Kidney (tissue), 14 donors: ENCODE measurements around the gene PARP12. TPM values are rescaled to one million over a fixed set of nuclear protein-coding genes. Genes with fewer than 3 reads are reported as not detected.
A peak's percentile ranks its signal among the peaks of the same experiment; 100 is the strongest.

ENCODE experiments used
- DNase-seq, 5 donors: peaks; one replicate each; pipeline ENCODE4 v3.0.0-alpha.2; 2013 to 2020
- FAIRE-seq: peaks from 2 replicates; lab custom pipeline; 2012; peaks lifted over from hg19 to GRCh38; lab: Jason Lieb, UNC
- H3K27ac ChIP-seq, 2 donors: one replicate each; pipeline ENCODE4 v1.7.0; 2013; ENCODE audit warnings: low read depth in 2 of 2, low read length in 2 of 2, inconsistent platforms in 1 of 2
- H3K27me3 ChIP-seq: one replicate; pipeline ENCODE4 v1.7.1; 2013; ENCODE audit warnings: low read length, inconsistent platforms; ENCODE audit not compliant: control insufficient read depth, insufficient read depth
- H3K36me3 ChIP-seq, 3 donors: one replicate each; pipeline versions ENCODE4 v1.7.0 to v1.7.1; 2013; ENCODE audit warnings: low read length in 3 of 3, control low read depth in 1 of 3, inconsistent platforms in 1 of 3; ENCODE audit not compliant: insufficient read depth in 3 of 3, control insufficient read depth in 2 of 3
- H3K4me1 ChIP-seq, 3 donors: one replicate each; pipeline versions ENCODE4 v1.7.0 to v1.7.1; 2013; ENCODE audit warnings: low read length in 3 of 3, inconsistent platforms in 1 of 3, low read depth in 1 of 3; ENCODE audit not compliant: control insufficient read depth in 2 of 3, insufficient read depth in 2 of 3
- H3K4me3 ChIP-seq, 3 donors: one replicate each; pipeline versions ENCODE4 v1.7.0 to v1.8.1; 2013; ENCODE audit warnings: low read length in 3 of 3, control low read depth in 1 of 3, inconsistent platforms in 1 of 3
- H3K9ac ChIP-seq, 3 donors: one replicate each; pipeline versions ENCODE4 v1.7.0 to v1.7.1; 2013; ENCODE audit warnings: low read length in 3 of 3, control low read depth in 1 of 3, inconsistent platforms in 1 of 3
- H3K9me3 ChIP-seq, 3 donors: one replicate each; pipeline versions ENCODE4 v1.7.0 to v1.7.1; 2013; ENCODE audit warnings: low read length in 3 of 3, control low read depth in 1 of 3, inconsistent platforms in 1 of 3; ENCODE audit not compliant: control insufficient read depth in 2 of 3, insufficient read depth in 1 of 3
- intact Hi-C: fragments of 100-400 bp; cut with DNase I; formaldehyde crosslinking; loops from one replicate; pipeline ENCODE4 v1.11.1; 2022
- polyA plus RNA-seq: library from polyadenylated mRNA; stranded (reverse); fragments of 350-450 nt; fragmentation: Illumina TruSeq; extraction: RNeasy Lipid Tissue Mini Kit (QIAGEN cat#74804); gene quantifications from one replicate; pipeline ENCODE4 v1.2.3, GENCODE V29; 2014; ENCODE audit warnings: low read depth, low replicate concordance; ENCODE audit not compliant: insufficient read depth
- total RNA-seq: library from RNA; stranded (reverse); fragmentation: NEBNext Ultra II Directional; extraction: Animal tissue kit (Norgen Biotek cat#: 25700); gene quantifications from one replicate; pipeline ENCODE4 v1.2.1, GENCODE V29; 2021
- TF ChIP-seq, protein P1 (sequence below): IDR thresholded peaks from 3 replicates; pipeline ENCODE4 v1.5.1; 2012; ENCODE audit warnings: mild to moderate bottlenecking, moderate library complexity, borderline replicate concordance; ENCODE audit not compliant: insufficient read depth; ENCODE audit errors: extremely low read depth
- donor health status: control.
- donor health status: control.
- donor health status: control.
- donor health status: control.
- donor health status: control.
- donor health status: DM: yes; HTN: yes; CAD: no.
- donor health status: Normal renal cell carcinoma (clear cell type).

Gene PARP12
- total and polyA plus RNA-seq, 2 donors from 2014 or later = 15.2 to 40.2 TPM

DNA sequence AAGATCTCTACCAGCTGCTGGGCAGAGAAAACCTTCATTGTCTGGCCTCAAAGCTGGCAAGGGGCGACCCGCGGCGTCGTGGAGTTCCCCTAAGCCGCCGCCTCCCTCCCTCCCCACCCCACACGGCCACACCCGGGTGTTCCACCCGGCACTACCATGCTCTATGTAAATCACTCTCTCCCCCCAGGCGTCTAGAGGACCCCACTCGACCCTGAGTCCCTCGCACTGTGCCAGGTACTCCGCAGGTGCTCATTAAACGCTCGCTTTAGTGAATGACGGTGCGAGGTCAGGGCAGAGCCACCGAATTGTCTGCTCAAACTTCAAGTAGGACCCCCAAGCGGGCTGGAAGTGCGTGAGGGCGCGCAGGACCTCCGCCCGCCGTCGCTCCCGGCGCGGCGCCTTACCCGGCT lies 628 bp downstream of the PARP12 start:
- Histone ChIP-seq H3K9me3 (peaks cover 0 to 6% (median 0%) of the 10 kb centered on the region in 3 donors), H3K9ac (peak overlapping the region in 2 of 3 donors; percentile 20 to 80), H3K4me1 (peaks cover 0 to 20% (median 6%) of the 10 kb centered on the region in 3 donors), H3K4me3 (peak overlapping the region; percentile 36 to 82 (median 52)), H3K27ac (peak overlapping the region; percentile 71 to 88), H3K27me3 (no peaks in the 10 kb centered on the region), H3K36me3 (peaks cover 0 to 1% (median 0%) of the 10 kb centered on the region in 3 donors)
- TF ChIP-seq, protein P1, sequence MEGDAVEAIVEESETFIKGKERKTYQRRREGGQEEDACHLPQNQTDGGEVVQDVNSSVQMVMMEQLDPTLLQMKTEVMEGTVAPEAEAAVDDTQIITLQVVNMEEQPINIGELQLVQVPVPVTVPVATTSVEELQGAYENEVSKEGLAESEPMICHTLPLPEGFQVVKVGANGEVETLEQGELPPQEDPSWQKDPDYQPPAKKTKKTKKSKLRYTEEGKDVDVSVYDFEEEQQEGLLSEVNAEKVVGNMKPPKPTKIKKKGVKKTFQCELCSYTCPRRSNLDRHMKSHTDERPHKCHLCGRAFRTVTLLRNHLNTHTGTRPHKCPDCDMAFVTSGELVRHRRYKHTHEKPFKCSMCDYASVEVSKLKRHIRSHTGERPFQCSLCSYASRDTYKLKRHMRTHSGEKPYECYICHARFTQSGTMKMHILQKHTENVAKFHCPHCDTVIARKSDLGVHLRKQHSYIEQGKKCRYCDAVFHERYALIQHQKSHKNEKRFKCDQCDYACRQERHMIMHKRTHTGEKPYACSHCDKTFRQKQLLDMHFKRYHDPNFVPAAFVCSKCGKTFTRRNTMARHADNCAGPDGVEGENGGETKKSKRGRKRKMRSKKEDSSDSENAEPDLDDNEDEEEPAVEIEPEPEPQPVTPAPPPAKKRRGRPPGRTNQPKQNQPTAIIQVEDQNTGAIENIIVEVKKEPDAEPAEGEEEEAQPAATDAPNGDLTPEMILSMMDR = no peak
- DNase-seq (peak in 2 of 5 donors; percentile 69 to 81), FAIRE-seq (no peak)
- intact Hi-C loops = no loop called here

DNA sequence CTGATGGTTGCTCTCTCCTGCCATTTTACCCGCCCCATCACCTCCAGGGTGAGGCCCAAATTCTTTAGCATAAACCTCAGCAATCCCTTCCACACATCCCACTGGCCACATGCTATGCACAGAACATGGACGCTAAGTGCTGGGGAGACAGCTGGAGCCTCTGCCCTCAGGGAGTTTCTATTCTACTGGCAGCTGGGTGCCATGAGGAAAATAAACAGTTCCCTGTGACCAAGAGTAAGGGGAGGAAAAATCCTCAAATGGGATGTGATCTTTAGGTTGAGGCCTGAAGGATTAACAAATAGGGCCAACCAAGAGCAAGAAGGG lies 1.2 kb downstream of the PARP12 start:
- FAIRE-seq = no peak
- no peak for DNase-seq
- Histone ChIP-seq H3K36me3 (peaks cover 0 to 4% (median 0%) of the 10 kb centered on the region in 3 donors), H3K9me3 (peaks cover 0 to under 1% (median 0%) of the 10 kb centered on the region in 3 donors), H3K27me3 (no peaks in the 10 kb centered on the region), H3K9ac (peak overlapping the region in 1 of 3 donors; percentile 80), H3K4me1 (peaks cover 0 to 20% (median 6%) of the 10 kb centered on the region in 3 donors), H3K27ac (no peak overlapping the region), H3K4me3 (peak overlapping the region in 2 of 3 donors; percentile 4 to 82)
- intact Hi-C loops = no loop called here
- TF ChIP-seq, protein P1 = no peak

DNA sequence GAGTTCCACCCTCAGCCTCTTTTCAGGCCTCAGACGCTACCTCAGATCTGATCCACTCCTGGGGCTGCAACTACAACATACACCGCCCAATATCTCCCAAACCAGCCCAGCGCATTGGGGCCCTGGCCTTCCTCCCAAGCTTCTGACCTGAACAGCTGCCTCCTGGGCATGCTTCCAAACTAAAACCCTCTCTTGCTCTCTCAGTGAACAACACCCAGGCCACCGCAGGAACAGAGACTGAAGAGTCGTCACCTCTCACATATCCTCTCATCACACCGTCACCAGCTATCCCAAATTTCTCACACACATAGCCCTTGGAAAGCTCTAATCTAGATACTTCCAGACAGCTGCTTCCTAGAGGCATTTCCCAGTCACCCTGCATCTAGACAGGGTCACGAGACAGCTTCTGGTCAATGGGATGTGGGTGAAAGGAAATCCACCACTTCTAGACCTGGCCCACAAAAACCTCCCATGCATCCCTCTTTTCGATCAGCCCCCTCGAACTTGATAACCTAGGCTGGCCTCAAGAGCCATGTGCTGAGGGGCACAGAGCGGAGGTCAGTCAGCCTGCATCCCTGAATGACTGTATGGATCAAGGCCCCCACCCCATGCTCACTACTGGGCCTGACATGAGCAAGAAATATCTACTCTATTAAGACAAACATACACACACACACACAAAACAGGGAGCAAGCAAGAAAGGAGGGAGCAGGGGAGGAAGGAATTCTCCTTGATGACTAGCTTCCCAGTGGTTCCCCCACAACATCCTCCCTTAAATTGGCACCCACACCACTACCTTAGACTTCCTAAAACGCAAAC lies 1.8 kb downstream of the PARP12 start:
- TF ChIP-seq, protein P1 = no peak
- no peak overlapping the region for H3K9ac ChIP-seq
- no peak for FAIRE-seq
- peak overlapping the region in 1 of 2 donors; percentile 3 for H3K27ac ChIP-seq
- H3K9me3 ChIP-seq = no peaks in the 10 kb centered on the region
- peak overlapping the region in 2 of 3 donors; percentile 4 to 82 for H3K4me3 ChIP-seq
- H3K4me1 ChIP-seq = peaks cover 0 to 20% (median 6%) of the 10 kb centered on the region in 3 donors
- DNase-seq = peak in 1 of 5 donors; percentile 43
- peaks cover 0 to 4% (median 0%) of the 10 kb centered on the region in 3 donors for H3K36me3 ChIP-seq
- intact Hi-C loops = no loop called here
- no peaks in the 10 kb centered on the region for H3K27me3 ChIP-seq
